ENCODE data around the gene NTMT1.
"Not testable (repeated sequence)": the region's sequence is repeated elsewhere in the genome, so short reads cannot be mapped to it uniquely, and the experiment has no call there.

NTMT1 gene

GRCh38 chr9:129632460-129632859 is 6.5 kb downstream of the NTMT1 start:
- in situ Hi-C loops (cut with MboI; ENCODE audit: low sequenced_read_pairs) = no loop called here

GRCh38 chr9:129633207-129633606 is 7.2 kb downstream of the NTMT1 start:
- in situ Hi-C loops (cut with MboI; ENCODE audit: low sequenced_read_pairs) = no loop called here

- in situ Hi-C loops (cut with MboI; ENCODE audit: low sequenced_read_pairs) = no loop called here
These were observed 7.9 kb downstream of the NTMT1 start for GRCh38 chr9:129633848-129634247.

- in situ Hi-C loops (cut with MboI; ENCODE audit: low sequenced_read_pairs) = no loop called here
These were observed 9.4 kb downstream of the NTMT1 start for GRCh38 chr9:129635099-129636065.

- in situ Hi-C loops (cut with MboI; ENCODE audit: low sequenced_read_pairs) = not testable (repeated sequence)
These were observed 10.4 kb downstream of the NTMT1 start for GRCh38 chr9:129636343-129636742.

- in situ Hi-C loops (cut with MboI; ENCODE audit: low sequenced_read_pairs) = no loop called here
These were observed 11.1 kb downstream of the NTMT1 start for GRCh38 chr9:129637102-129637501.

GRCh38 chr9:129637673-129638439 is 11.9 kb downstream of the NTMT1 start:
- in situ Hi-C loops (cut with MboI; ENCODE audit: low sequenced_read_pairs) = no loop called here

GRCh38 chr9:129639034-129639630 is 13.2 kb downstream of the NTMT1 start:
- in situ Hi-C loops (cut with MboI; ENCODE audit: low sequenced_read_pairs) = no loop called here

- in situ Hi-C loops (cut with MboI; ENCODE audit: low sequenced_read_pairs) = no loop called here
These were observed 13.8 kb downstream of the NTMT1 start for GRCh38 chr9:129639756-129640085.

- in situ Hi-C loops (cut with MboI; ENCODE audit: low sequenced_read_pairs) = no loop called here
These were observed 14.3 kb downstream of the NTMT1 start for GRCh38 chr9:129640086-129640870.

- in situ Hi-C loops (cut with MboI; ENCODE audit: low sequenced_read_pairs) = no loop called here
These were observed 15.1 kb downstream of the NTMT1 start for GRCh38 chr9:129640871-129641749.

GRCh38 chr9:129641750-129642585 is 16.0 kb downstream of the NTMT1 start, which contains the start of gene ASB6:
Gene ASB6 (minus strand): TSS chr9:129642151. CDS start chr9:129641999, 152 bp downstream.
- in situ Hi-C loops (cut with MboI; ENCODE audit: low sequenced_read_pairs) = no loop called here

GRCh38 chr9:129643706-129644105 is 17.7 kb downstream of the NTMT1 start:
- in situ Hi-C loops (cut with MboI; ENCODE audit: low sequenced_read_pairs) = no loop called here

GRCh38 chr9:129644365-129644764 is 18.4 kb downstream of the NTMT1 start:
- in situ Hi-C loops (cut with MboI; ENCODE audit: low sequenced_read_pairs) = no loop called here

- in situ Hi-C loops (cut with MboI; ENCODE audit: low sequenced_read_pairs) = no loop called here
These were observed 18.9 kb downstream of the NTMT1 start for GRCh38 chr9:129644902-129645301.

GRCh38 chr9:129646252-129646651 is 20.3 kb downstream of the NTMT1 start:
- in situ Hi-C loops (cut with MboI; ENCODE audit: low sequenced_read_pairs) = no loop called here

- in situ Hi-C loops (cut with MboI; ENCODE audit: low sequenced_read_pairs) = no loop called here
These were observed 20.7 kb downstream of the NTMT1 start for GRCh38 chr9:129646654-129647053.

- in situ Hi-C loops (cut with MboI; ENCODE audit: low sequenced_read_pairs) = no loop called here
These were observed 21.7 kb downstream of the NTMT1 start for GRCh38 chr9:129647635-129648034.
